ENCODE measurements around the gene COIL.

GRCh38 chr17:56925088-56925487 lies 35.8 kb downstream of the COIL start:
- TF ChIP-seq CTCF (IDR thresholded peaks at IDR 0.05), result no peak
- no peak for TF ChIP-seq EZH2 (IDR thresholded peaks at IDR 0.05; ENCODE audit: borderline replicate concordance, insufficient read depth, low read depth, low read length, poor library complexity, severe bottlenecking)

Measured in B cell (primary cell).